HepG2 (cell line): ENCODE data around the gene PPP4R2. TPM values are rescaled to one million over a fixed set of nuclear protein-coding genes. Genes with fewer than 3 reads are reported as not detected.

ENCODE experiments used
- ATF5 ChIP-seq: sonication (generic); formaldehyde crosslinking; IDR thresholded peaks from 2 replicates; pipeline ENCODE4 v1.4.0; 2020; ENCODE audit warnings: mild to moderate bottlenecking, low read depth, missing genetic modification reagents
- BORCS8-MEF2B ChIP-seq: sonication (generic); formaldehyde crosslinking; IDR thresholded peaks from 2 replicates; pipeline ENCODE4 v1.8.0; 2022; ENCODE audit warnings: mild to moderate bottlenecking, missing genetic modification reagents
- CEBPG ChIP-seq: IDR thresholded peaks from 2 replicates; pipeline ENCODE4 v1.6.1; 2016
- DZIP1 ChIP-seq: sonication (generic); formaldehyde crosslinking; IDR thresholded peaks from 2 replicates; pipeline ENCODE4 v1.5.0; 2020; ENCODE audit warnings: mild to moderate bottlenecking, missing genetic modification reagents
- FOXK2 ChIP-seq: fragments of 450-650 bp; IDR thresholded peaks from 2 replicates; pipeline ENCODE4 v1.6.1; 2016
- HNRNPLL ChIP-seq: fragments of 200-400 bp; formaldehyde crosslinking; IDR thresholded peaks from 2 replicates; pipeline ENCODE4 v1.6.1; 2017; ENCODE audit warnings: mild to moderate bottlenecking, low read depth, low read length; ENCODE audit not compliant: poor library complexity, severe bottlenecking
- IRX3 ChIP-seq: sonication (generic); formaldehyde crosslinking; IDR thresholded peaks from 2 replicates; pipeline ENCODE4 v1.8.1; 2023; ENCODE audit warnings: mild to moderate bottlenecking, low read depth, missing genetic modification reagents, borderline replicate concordance
- KIAA2018 ChIP-seq: sonication (generic); formaldehyde crosslinking; IDR thresholded peaks from 2 replicates; pipeline ENCODE4 v1.5.0; 2020; ENCODE audit warnings: mild to moderate bottlenecking, missing genetic modification reagents, borderline replicate concordance
- NKX3-1 ChIP-seq: sonication (generic); formaldehyde crosslinking; IDR thresholded peaks from 2 replicates; pipeline ENCODE4 v1.5.0; 2020; ENCODE audit warnings: missing genetic modification reagents
- RARG ChIP-seq: sonication (generic); formaldehyde crosslinking; IDR thresholded peaks from 2 replicates; pipeline ENCODE4 v1.4.0; 2020; ENCODE audit warnings: low read depth, mild to moderate bottlenecking, missing genetic modification reagents
- SIN3B ChIP-seq: fragments of 150-350 bp; IDR thresholded peaks from 2 replicates; pipeline ENCODE4 v1.6.1; 2014; ENCODE audit warnings: low read length
- ZNF329 ChIP-seq: sonication (generic); formaldehyde crosslinking; IDR thresholded peaks from 2 replicates; pipeline ENCODE4 v1.9.0; 2021; ENCODE audit warnings: low read depth, mild to moderate bottlenecking, missing genetic modification reagents
- ZNF629 ChIP-seq: sonication (generic); formaldehyde crosslinking; conservative IDR thresholded peaks from 2 replicates; pipeline ENCODE4 v1.5.0; 2020; ENCODE audit warnings: missing genetic modification reagents
- ZNF672 ChIP-seq: sonication (generic); formaldehyde crosslinking; IDR thresholded peaks from 2 replicates; pipeline ENCODE4 v1.8.1; 2022; ENCODE audit warnings: missing genetic modification reagents
- ZNF746 ChIP-seq: sonication (generic); formaldehyde crosslinking; IDR thresholded peaks from 2 replicates; pipeline ENCODE4 v1.8.0; 2022; ENCODE audit warnings: mild to moderate bottlenecking, missing genetic modification reagents
- ZNF792 ChIP-seq: IDR thresholded peaks from 2 replicates; pipeline ENCODE4 v1.6.1; 2016
- polyA plus RNA-seq, 8 experiments: library from polyadenylated mRNA; depleted of rRNA in 3 of 8; stranded (reverse) in 7 of 8; unstranded in 1 of 8; fragments of >200 nt; fragmentation: Illumina TruSeq in 4 of 8; extraction: Trizol in 4 of 8; gene quantifications; 2 replicates each; pipeline versions ENCODE4 v1.2.1 to v1.2.3, GENCODE V29; 2011 to 2016; ENCODE audit warnings: low read depth in 4 of 8, missing spikeins in 1 of 8, mixed read lengths in 1 of 8; ENCODE audit not compliant: insufficient read depth in 1 of 8
- total RNA-seq, 5 experiments: library from RNA; depleted of rRNA; stranded (reverse); fragments of >200 nt; fragmentation: Illumina TruSeq; extraction: Trizol; gene quantifications; 2 replicates each; pipeline ENCODE4 v1.2.3, GENCODE V29; 2016; ENCODE audit warnings: low read depth in 1 of 5
- TF ChIP-seq, protein P1 (sequence below): sonication (generic); formaldehyde crosslinking; IDR thresholded peaks from 2 replicates; pipeline ENCODE4 v1.8.1; 2023; ENCODE audit warnings: missing genetic modification reagents, mild to moderate bottlenecking, borderline replicate concordance
- TF ChIP-seq, protein P2 (sequence below): sonication (generic); formaldehyde crosslinking; IDR thresholded peaks from 2 replicates; pipeline ENCODE4 v1.4.0; 2020; ENCODE audit warnings: missing genetic modification reagents

The PPP4R2 gene
- total and polyA plus RNA-seq, 2 of the 13 experiments (the other 11 are each of a cell fraction or from before 2014, with no cell fraction given), result 22.3 to 161 TPM

GRCh38 chr3:72953325-72953956, 43.2 kb upstream of the PPP4R2 start (continued):
- TF ChIP-seq KIAA2018 (CRISPR knock-in tag) (no peak), DZIP1 (CRISPR knock-in tag) (no peak), ATF5 (CRISPR knock-in tag) (no peak), ZNF792 (CRISPR knock-in tag) (no peak), BORCS8-MEF2B (peak; percentile 55; the same call in 1 of the 2 replicates), RARG (CRISPR knock-in tag) (no peak), HNRNPLL (no peak), NKX3-1 (CRISPR knock-in tag) (no peak), ZNF672 (no peak), IRX3 (CRISPR knock-in tag) (no peak), ZNF746 (CRISPR knock-in tag) (peak; percentile 64; the same call in 1 of the 2 replicates), FOXK2 (no peak), SIN3B (no peak), ZNF329 (no peak), ZNF629 (CRISPR knock-in tag) (no peak), CEBPG (CRISPR knock-in tag) (peak; percentile 94)
- TF ChIP-seq, protein P1, sequence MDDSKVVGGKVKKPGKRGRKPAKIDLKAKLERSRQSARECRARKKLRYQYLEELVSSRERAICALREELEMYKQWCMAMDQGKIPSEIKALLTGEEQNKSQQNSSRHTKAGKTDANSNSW, result no peak
- TF ChIP-seq, protein P2, sequence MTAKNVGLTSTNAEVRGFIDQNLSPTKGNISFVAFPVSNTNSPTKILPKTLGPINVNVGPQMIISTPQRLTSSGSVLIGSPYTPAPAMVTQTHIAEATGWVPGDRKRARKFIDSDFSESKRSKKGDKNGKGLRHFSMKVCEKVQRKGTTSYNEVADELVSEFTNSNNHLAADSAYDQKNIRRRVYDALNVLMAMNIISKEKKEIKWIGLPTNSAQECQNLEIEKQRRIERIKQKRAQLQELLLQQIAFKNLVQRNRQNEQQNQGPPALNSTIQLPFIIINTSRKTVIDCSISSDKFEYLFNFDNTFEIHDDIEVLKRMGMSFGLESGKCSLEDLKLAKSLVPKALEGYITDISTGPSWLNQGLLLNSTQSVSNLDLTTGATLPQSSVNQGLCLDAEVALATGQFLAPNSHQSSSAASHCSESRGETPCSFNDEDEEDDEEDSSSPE, result no peak; the same call in none of the 2 replicates
